ENCODE data around the gene G6PD. TPM values are rescaled to one million over a fixed set of nuclear protein-coding genes. Genes with fewer than 3 reads are reported as not detected.

Gene G6PD
- total and polyA plus RNA-seq, 2 donors (not counting 3 experiments of a cell fraction or from before 2014, with no cell fraction given): 155 to 159 TPM

DNA sequence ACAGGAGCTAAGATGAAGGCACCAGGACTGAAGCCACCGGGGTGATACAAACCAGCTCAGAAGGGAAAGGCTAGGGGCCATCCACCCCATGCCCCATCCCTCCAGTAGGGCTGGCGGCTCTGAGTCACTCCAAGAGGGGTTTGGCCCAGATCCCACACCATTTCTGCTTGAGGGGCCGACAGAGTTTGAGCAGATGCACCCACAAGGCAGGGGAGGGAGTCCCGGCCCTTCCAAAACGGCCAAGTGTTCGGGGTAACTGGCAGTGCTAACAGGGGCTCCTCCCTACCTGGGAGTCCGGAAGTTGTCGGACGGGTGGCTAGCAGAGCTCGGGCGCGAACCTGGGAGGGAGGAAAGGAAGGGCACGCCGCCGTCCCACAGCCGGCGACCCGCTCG is 56.6 kb downstream of the G6PD start:
- DNase-seq (ENCODE audit: low read depth, low spot score): peak; percentile 2
- POLR2A ChIA-PET: interaction anchor here (0.6 to 1.5 kb wide), 4 partner anchors 11 to 82 kb away, joined by 3 to 7 read pairs (median 3); partner anchors contain the start of gene LAGE3
- peak overlapping the region; percentile 16 to 52 (median 29) for H3K4me3 ChIP-seq (replicated peaks in 1 of 3; ENCODE audit: insufficient read depth in 1 of 3, low read depth in 1 of 3, low read length in 3 of 3)
- BruUV-seq (replicated peaks): no TSS peak
- H3K4me2 ChIP-seq (ENCODE audit: insufficient read depth, low read length): peak overlapping the region; percentile 59
- H3K4me1 ChIP-seq (ENCODE audit: control insufficient read depth, extremely low read depth, insufficient read depth, low read length): peaks cover 1% of the 10 kb centered on the region
- no peaks in the 10 kb centered on the region for H4K20me1 ChIP-seq (replicated peaks; ENCODE audit: control insufficient read depth, extremely low read depth, insufficient read depth, low read length)
- H3K36me3 ChIP-seq (ENCODE audit: control insufficient read depth in 2 of 2, extremely low read depth in 1 of 2, insufficient read depth in 2 of 2, low read length in 2 of 2): no peaks in the 10 kb centered on the region
- intact Hi-C loops (cut with micrococcal nuclease): loop anchor here (1.0 kb wide), 2 partner anchors 26 to 159 kb away; partner anchors contain the start of gene FAM3A
- no peaks in the 10 kb centered on the region for H3K9me1 ChIP-seq (replicated peaks; ENCODE audit: control insufficient read depth, extremely low read depth, insufficient read depth, low read length)
- H3K27me3 ChIP-seq (ENCODE audit: control insufficient read depth in 2 of 2, insufficient read depth in 2 of 2, low read length in 2 of 2): no peaks in the 10 kb centered on the region
- H2AFZ ChIP-seq (ENCODE audit: low read depth, low read length): no peak overlapping the region
- dilution Hi-C loops (cut with MboI; ENCODE audit: extremely low pct_ligation_motif_present, low sequenced_read_pairs): no loop called here
- H3K79me2 ChIP-seq (ENCODE audit: control insufficient read depth, insufficient read depth, low read length): peaks cover 7% of the 10 kb centered on the region
- CTCF ChIA-PET: interaction anchor here (1.0 to 2.2 kb wide), 3 partner anchors 9 to 81 kb away, joined by 3 to 11 read pairs (median 3); partner anchors contain the start of gene DNASE1L1
- TF ChIP-seq MYC (IDR thresholded peaks at IDR 0.05; ENCODE audit: low read depth, low read length) (no peak), POLR2AphosphoS5 (IDR thresholded peaks at IDR 0.05; ENCODE audit: insufficient read depth, low read depth, low read length) (no peak), GATA2 (IDR thresholded peaks at IDR 0.05; ENCODE audit: insufficient read depth, insufficient read length, low read depth, low read length) (no peak), POLR2A (IDR thresholded peaks at IDR 0.05; ENCODE audit: low read depth, low read length) (no peak), JUN (IDR thresholded peaks at IDR 0.05; ENCODE audit: borderline replicate concordance, insufficient read depth, insufficient read length, low read depth) (no peak), EZH2 (IDR thresholded peaks at IDR 0.05; ENCODE audit: borderline replicate concordance, low read depth, low read length, severe bottlenecking) (no peak)
- H3K9me3 ChIP-seq (replicated peaks; ENCODE audit: control insufficient read depth, insufficient read depth, low read length): no peaks in the 10 kb centered on the region
- peak overlapping the region; percentile 48 for H3K9ac ChIP-seq (replicated peaks; ENCODE audit: extremely low read depth, insufficient read depth, low read length)
- no peak for FAIRE-seq
- H3K27ac ChIP-seq (ENCODE audit: insufficient read depth, low read depth, low read length): peak overlapping the region; percentile 30

DNA sequence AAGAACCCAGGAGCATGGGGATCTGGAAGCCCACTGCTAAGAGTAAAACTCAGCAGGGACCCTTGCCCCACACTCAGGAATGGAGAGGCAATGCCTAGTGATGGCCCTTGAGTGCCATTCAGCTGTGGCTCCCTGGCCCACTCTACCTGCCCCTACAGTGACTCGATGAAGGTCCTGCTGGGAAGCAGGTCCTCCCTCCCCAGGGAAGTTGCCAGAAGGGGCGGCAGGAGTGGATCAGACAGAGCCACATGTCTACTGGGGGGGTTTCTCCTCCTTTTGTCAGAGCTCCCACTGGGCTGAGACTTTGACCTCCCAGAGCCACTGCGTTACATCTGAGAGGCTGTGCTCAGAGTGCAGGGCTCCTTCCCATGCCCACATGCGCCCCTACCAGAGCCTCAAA is 57.5 kb downstream of the G6PD start:
- Histone ChIP-seq H3K27me3 (ENCODE audit: control insufficient read depth in 2 of 2, insufficient read depth in 2 of 2, low read length in 2 of 2) (no peaks in the 10 kb centered on the region), H4K20me1 (replicated peaks; ENCODE audit: control insufficient read depth, extremely low read depth, insufficient read depth, low read length) (no peaks in the 10 kb centered on the region), H3K9me3 (replicated peaks; ENCODE audit: control insufficient read depth, insufficient read depth, low read length) (no peaks in the 10 kb centered on the region), H3K9ac (replicated peaks; ENCODE audit: extremely low read depth, insufficient read depth, low read length) (no peak overlapping the region), H3K36me3 (ENCODE audit: control insufficient read depth in 2 of 2, extremely low read depth in 1 of 2, insufficient read depth in 2 of 2, low read length in 2 of 2) (no peaks in the 10 kb centered on the region), H2AFZ (ENCODE audit: low read depth, low read length) (no peak overlapping the region), H3K79me2 (ENCODE audit: control insufficient read depth, insufficient read depth, low read length) (peaks cover 10% of the 10 kb centered on the region), H3K4me2 (ENCODE audit: insufficient read depth, low read length) (no peak overlapping the region), H3K27ac (ENCODE audit: insufficient read depth, low read depth, low read length) (no peak overlapping the region), H3K9me1 (replicated peaks; ENCODE audit: control insufficient read depth, extremely low read depth, insufficient read depth, low read length) (no peaks in the 10 kb centered on the region), H3K4me3 (replicated peaks in 1 of 3; ENCODE audit: insufficient read depth in 1 of 3, low read depth in 1 of 3, low read length in 3 of 3) (no peak overlapping the region), H3K4me1 (ENCODE audit: control insufficient read depth, extremely low read depth, insufficient read depth, low read length) (peaks cover 3% of the 10 kb centered on the region)
- DNase-seq (ENCODE audit: low read depth, low spot score) (no peak), FAIRE-seq (no peak)
- ChIA-PET CTCF (interaction anchor here (2.2 kb wide), 1 partner anchor 38 kb away, joined by 11 read pairs; no protein-coding TSS in a partner anchor), POLR2A (interaction anchor here (1.0 to 1.5 kb wide), 2 partner anchors 28 to 30 kb away, joined by 3 read pairs; no protein-coding TSS in a partner anchor)
- dilution Hi-C loops (cut with MboI; ENCODE audit: extremely low pct_ligation_motif_present, low sequenced_read_pairs) (no loop called here), intact Hi-C loops (cut with micrococcal nuclease) (no loop called here)
- TF ChIP-seq POLR2AphosphoS5 (IDR thresholded peaks at IDR 0.05; ENCODE audit: insufficient read depth, low read depth, low read length) (no peak), POLR2A (IDR thresholded peaks at IDR 0.05; ENCODE audit: low read depth, low read length) (no peak), GATA2 (IDR thresholded peaks at IDR 0.05; ENCODE audit: insufficient read depth, insufficient read length, low read depth, low read length) (no peak), EZH2 (IDR thresholded peaks at IDR 0.05; ENCODE audit: borderline replicate concordance, low read depth, low read length, severe bottlenecking) (no peak), JUN (IDR thresholded peaks at IDR 0.05; ENCODE audit: borderline replicate concordance, insufficient read depth, insufficient read length, low read depth) (no peak)
- TF ChIP-seq, protein P1, sequence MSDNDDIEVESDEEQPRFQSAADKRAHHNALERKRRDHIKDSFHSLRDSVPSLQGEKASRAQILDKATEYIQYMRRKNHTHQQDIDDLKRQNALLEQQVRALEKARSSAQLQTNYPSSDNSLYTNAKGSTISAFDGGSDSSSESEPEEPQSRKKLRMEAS (IDR thresholded peaks at IDR 0.05; ENCODE audit: insufficient read depth, insufficient read length): no peak
- TF ChIP-seq, protein P2, sequence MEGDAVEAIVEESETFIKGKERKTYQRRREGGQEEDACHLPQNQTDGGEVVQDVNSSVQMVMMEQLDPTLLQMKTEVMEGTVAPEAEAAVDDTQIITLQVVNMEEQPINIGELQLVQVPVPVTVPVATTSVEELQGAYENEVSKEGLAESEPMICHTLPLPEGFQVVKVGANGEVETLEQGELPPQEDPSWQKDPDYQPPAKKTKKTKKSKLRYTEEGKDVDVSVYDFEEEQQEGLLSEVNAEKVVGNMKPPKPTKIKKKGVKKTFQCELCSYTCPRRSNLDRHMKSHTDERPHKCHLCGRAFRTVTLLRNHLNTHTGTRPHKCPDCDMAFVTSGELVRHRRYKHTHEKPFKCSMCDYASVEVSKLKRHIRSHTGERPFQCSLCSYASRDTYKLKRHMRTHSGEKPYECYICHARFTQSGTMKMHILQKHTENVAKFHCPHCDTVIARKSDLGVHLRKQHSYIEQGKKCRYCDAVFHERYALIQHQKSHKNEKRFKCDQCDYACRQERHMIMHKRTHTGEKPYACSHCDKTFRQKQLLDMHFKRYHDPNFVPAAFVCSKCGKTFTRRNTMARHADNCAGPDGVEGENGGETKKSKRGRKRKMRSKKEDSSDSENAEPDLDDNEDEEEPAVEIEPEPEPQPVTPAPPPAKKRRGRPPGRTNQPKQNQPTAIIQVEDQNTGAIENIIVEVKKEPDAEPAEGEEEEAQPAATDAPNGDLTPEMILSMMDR (IDR thresholded peaks at IDR 0.05; ENCODE audit: extremely low read depth in 1 of 2, insufficient read depth in 1 of 2, low read depth in 1 of 2, low read length in 2 of 2): no peak
- BruUV-seq (replicated peaks): no TSS peak
